Heart right ventricle (tissue), 16 donors: ENCODE data around the gene ADGRG7. TPM values are rescaled to one million over a fixed set of nuclear protein-coding genes. Genes with fewer than 3 reads are reported as not detected.

Experiments
- ATAC-seq, 8 donors: fragments of 200-7000 bp; cut with Tn5 transposase; one replicate each; pipeline ENCODE4 v1.9.1; 2020; ENCODE audit warnings: mild to moderate bottlenecking in 8 of 8, moderate library complexity in 8 of 8, moderate number of reproducible peaks in 1 of 8
- DNase-seq, 2 donors: peaks; one replicate each; pipeline ENCODE4 v3.0.0-alpha.2; 2020
- H3K27ac ChIP-seq, 10 donors: fragments of 200-600 bp; sonication (generic) in 2 of 10; one replicate each; pipeline versions ENCODE4 v1.5.0 to v1.8.0; 2020 to 2022; ENCODE audit warnings: mild to moderate bottlenecking in 3 of 10
- H3K27me3 ChIP-seq, 7 donors: fragments of 200-600 bp; one replicate each; pipeline ENCODE4 v1.8.0; 2021 to 2022; ENCODE audit warnings: mild to moderate bottlenecking in 2 of 7
- H3K36me3 ChIP-seq, 9 donors: fragments of 200-600 bp; sonication (generic) in 1 of 9; one replicate each; pipeline versions ENCODE4 v1.5.0 to v1.8.0; 2020 to 2022; ENCODE audit warnings: mild to moderate bottlenecking in 2 of 9
- H3K4me1 ChIP-seq, 9 donors: fragments of 200-600 bp; sonication (generic) in 1 of 9; one replicate each; pipeline versions ENCODE4 v1.5.0 to v1.8.0; 2020 to 2022; ENCODE audit warnings: mild to moderate bottlenecking in 4 of 9
- H3K4me3 ChIP-seq, 10 donors: fragments of 200-600 bp; sonication (generic) in 2 of 10; one replicate each; pipeline versions ENCODE4 v1.5.0 to v1.8.0; 2020 to 2022; ENCODE audit warnings: mild to moderate bottlenecking in 7 of 10, moderate library complexity in 2 of 10
- H3K9me3 ChIP-seq, 11 donors: fragments of 200-600 bp in 10 of 11; sonication (generic) in 2 of 11; one replicate each; pipeline versions ENCODE4 v1.5.0 to v1.8.0; 2013 to 2022; ENCODE audit warnings: mild to moderate bottlenecking in 2 of 11, control low read depth in 1 of 11, moderate library complexity in 1 of 11
- WGBS, 2 donors: extraction: QIAGEN DNeasy Blood & Tissue Kit; methylation state at CpG; one replicate each; pipeline ENCODE4 v1.1.7; 2013; ENCODE audit warnings: inconsistent platforms in 1 of 2; 5-methylcytosine and 5-hydroxymethylcytosine counted together
- intact Hi-C, 10 donors: fragments of 100-400 bp; cut with DNase I; formaldehyde crosslinking; loops; one replicate each; pipeline versions ENCODE4 v1.11.1 to v1.14.2; 2022
- polyA plus RNA-seq, 2 donors: library from polyadenylated mRNA; stranded (reverse); fragments of 200-250 nt; gene quantifications; one replicate each; pipeline ENCODE4 v1.2.3, GENCODE V29; 2013
- total RNA-seq, 10 donors: library from RNA; stranded (reverse); fragmentation: NEBNext Ultra II Directional in 3 of 10; extraction: Animal tissue kit (Norgen Biotek cat#: 25700) in 3 of 10; gene quantifications; one replicate each; pipeline versions ENCODE4 v1.2.1 to v1.2.4, GENCODE V29; 2021 to 2023
- TF ChIP-seq, protein P1 (sequence below), 9 donors: fragments of 200-600 bp; sonication (generic) in 2 of 9; IDR thresholded peaks; one replicate each; pipeline versions ENCODE4 v1.5.0 to v1.8.0; 2021 to 2022; ENCODE audit warnings: antibody characterized with exemption in 9 of 9, mild to moderate bottlenecking in 5 of 9, moderate library complexity in 1 of 9
- donor health status: Arrhythmogenic right ventricular cardiomyopathy.
- donor health status: ischemic (EF 13 %, LVEDD 7.1; RV severe dilation, severe dysfunction).
- donor health status: healthy with polysubstance abuse.
- donor health status: DM: no; HTN: yes; CAD: no.
- donor health status: DM: no; HTN: no; CAD: no.
- donor health status: ischemic (EF 25% LVEDD 6.9; RV normal size, moderate dysfunction).
- donor health status: ischemic (EF 25% LVEDD 5.7; RV mildly dilated, moderate dysfunction).
- donor health status: healthy.
- donor health status: DM: yes; HTN: yes; CAD: no.
- donor health status: Ischemic cardiomyopathy.
- donor health status: ischemic (EF 35%, LVEDD 5.7; RV mildly dilated, moderate dysfunction).
- donor health status: nonischemic (EF 11% LVEDD 7.7; RV severe dilation, severe dysfunction).
- donor health status: DM: yes; HTN: yes; CAD: no.
- donor health status: PGD.
- donor health status: ischemic (EF 29% LVEDD 5.4; RV normal size, mild dysfunction).
- donor health status: nonischemic (EF 23%, LVEDD 6.1; RV moderate dilation, normal function).

Gene ADGRG7
- total and polyA plus RNA-seq, 12 donors = 0.30 TPM; not detected in 11

DNA sequence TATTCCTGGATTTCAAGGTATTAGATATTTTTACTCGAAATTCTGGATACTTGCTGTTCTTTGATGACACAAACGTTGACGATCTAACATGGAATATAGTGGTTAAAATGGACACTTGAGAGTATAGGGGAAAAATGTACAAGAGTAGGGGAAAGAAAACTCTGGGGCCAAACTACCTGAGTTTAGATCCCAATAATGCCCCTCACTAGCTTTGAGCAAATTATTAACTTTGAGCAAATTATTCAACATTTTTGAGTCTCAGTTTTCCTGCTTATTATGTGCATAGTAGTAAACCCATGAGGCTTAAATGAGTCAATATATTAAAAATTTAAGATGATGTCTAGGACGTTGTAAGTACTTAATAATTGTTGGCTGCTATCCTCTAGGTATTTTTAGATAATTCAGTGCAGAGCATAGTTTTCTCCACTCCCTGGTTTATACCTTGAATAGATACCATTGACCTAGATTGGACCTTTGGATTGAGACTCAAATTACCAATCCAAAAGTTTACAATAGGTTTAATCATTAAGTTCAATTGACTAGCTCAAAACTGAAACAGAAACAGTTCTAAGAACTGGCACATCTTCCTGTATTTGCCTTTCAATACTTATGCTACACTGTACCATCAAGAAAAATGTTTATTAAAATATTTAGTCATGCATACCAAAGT lies 4.5 kb downstream of the ADGRG7 start:
- Histone ChIP-seq H3K27ac (no peak overlapping the region), H3K36me3 (no peaks in the 10 kb centered on the region), H3K9me3 (peaks cover 0 to 4% (median 0%) of the 10 kb centered on the region in 11 donors), H3K27me3 (peaks cover 0 to 11% (median 0%) of the 10 kb centered on the region in 7 donors), H3K4me3 (no peak overlapping the region), H3K4me1 (no peaks in the 10 kb centered on the region)
- ATAC-seq (no peak), DNase-seq (no peak)
- intact Hi-C loops = no loop called here
- WGBS, 2 donors = 70 to 71% methylated on average over 4 of the region's 4 CpGs
- TF ChIP-seq, protein P1, sequence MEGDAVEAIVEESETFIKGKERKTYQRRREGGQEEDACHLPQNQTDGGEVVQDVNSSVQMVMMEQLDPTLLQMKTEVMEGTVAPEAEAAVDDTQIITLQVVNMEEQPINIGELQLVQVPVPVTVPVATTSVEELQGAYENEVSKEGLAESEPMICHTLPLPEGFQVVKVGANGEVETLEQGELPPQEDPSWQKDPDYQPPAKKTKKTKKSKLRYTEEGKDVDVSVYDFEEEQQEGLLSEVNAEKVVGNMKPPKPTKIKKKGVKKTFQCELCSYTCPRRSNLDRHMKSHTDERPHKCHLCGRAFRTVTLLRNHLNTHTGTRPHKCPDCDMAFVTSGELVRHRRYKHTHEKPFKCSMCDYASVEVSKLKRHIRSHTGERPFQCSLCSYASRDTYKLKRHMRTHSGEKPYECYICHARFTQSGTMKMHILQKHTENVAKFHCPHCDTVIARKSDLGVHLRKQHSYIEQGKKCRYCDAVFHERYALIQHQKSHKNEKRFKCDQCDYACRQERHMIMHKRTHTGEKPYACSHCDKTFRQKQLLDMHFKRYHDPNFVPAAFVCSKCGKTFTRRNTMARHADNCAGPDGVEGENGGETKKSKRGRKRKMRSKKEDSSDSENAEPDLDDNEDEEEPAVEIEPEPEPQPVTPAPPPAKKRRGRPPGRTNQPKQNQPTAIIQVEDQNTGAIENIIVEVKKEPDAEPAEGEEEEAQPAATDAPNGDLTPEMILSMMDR (IDR thresholded peaks at IDR 0.05) = no peak

DNA sequence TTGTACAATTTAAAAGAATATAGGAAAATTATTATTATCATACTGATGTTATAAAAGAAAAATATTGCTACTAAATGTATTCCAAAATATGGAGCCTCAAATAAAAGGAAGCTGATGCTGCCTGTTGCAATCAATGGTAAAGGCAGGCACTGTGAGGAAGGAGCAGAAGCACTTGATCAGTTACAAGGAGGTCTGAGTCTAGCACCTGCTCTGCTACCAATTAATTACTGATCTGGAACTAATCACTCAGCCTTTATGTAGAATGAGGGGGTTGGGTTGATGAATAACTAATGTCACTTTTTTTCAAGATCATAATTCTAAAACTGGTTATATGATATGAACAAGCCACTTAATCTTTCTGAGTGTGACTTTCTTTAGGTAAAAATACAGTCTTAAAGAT lies 5.5 kb downstream of the ADGRG7 start:
- Histone ChIP-seq H3K27me3 (peaks cover 0 to 5% (median 0%) of the 10 kb centered on the region in 7 donors), H3K36me3 (no peaks in the 10 kb centered on the region), H3K9me3 (peaks cover 0 to 4% (median 0%) of the 10 kb centered on the region in 11 donors), H3K27ac (no peak overlapping the region), H3K4me3 (no peak overlapping the region), H3K4me1 (no peaks in the 10 kb centered on the region)
- intact Hi-C loops = no loop called here
- ATAC-seq (no peak), DNase-seq (no peak)
- TF ChIP-seq, protein P1 (IDR thresholded peaks at IDR 0.05) = no peak

DNA sequence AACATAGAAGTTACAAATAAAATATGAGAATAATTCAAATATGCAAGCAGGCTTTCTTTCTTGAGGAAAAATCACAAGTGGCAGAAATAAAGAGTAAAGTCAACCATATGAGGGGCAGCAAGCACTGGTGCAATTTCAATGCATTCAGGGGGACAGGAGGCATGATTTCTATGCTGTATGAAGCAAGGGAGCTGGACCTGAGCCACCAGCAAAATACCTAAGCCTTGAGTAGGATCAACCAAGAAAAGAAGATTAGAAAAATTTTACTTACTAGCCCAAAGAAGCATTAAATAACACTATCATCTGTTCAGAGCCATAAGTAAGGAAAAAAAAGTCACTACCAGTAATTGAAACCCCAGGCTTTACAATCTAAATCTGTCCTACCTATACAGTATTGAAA lies 6.3 kb downstream of the ADGRG7 start:
- TF ChIP-seq, protein P1 (IDR thresholded peaks at IDR 0.05) = no peak
- DNase-seq (no peak), ATAC-seq (no peak)
- H3K9me3 ChIP-seq = peaks cover 0 to 4% (median 0%) of the 10 kb centered on the region in 11 donors
- intact Hi-C loops = no loop called here
- no peaks in the 10 kb centered on the region for H3K36me3 ChIP-seq
- no peak overlapping the region for H3K4me3 ChIP-seq
- H3K4me1 ChIP-seq = no peaks in the 10 kb centered on the region
- H3K27ac ChIP-seq = no peak overlapping the region
- peaks cover 0 to 3% (median 0%) of the 10 kb centered on the region in 7 donors for H3K27me3 ChIP-seq

DNA sequence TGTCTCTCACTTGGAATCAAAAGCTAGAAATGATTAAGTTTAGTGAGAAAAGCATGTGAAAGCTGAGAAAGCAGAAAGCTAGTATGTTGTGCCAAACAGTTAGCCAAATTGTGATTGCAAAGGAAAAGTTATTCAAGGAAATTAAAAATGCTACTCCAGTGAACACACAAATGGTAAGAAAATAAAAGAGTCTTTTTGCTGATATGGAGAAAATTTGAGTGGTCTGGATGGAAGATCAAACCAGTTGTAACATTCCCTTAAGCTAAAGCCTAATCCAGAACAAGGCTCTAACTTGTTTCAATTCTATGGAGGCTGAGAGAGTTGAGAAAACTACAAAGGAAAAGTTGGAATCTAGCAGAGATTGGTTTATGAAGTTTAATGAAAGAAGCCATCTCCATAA lies 11.8 kb downstream of the ADGRG7 start:
- TF ChIP-seq, protein P1 (IDR thresholded peaks at IDR 0.05) = no peak

More for the DNA sequence above, 11.8 kb downstream of the ADGRG7 start:
- Histone ChIP-seq H3K27me3 (no peaks in the 10 kb centered on the region), H3K4me1 (no peaks in the 10 kb centered on the region), H3K9me3 (peaks cover 0 to 21% (median 0%) of the 10 kb centered on the region in 11 donors), H3K4me3 (no peak overlapping the region), H3K36me3 (no peaks in the 10 kb centered on the region), H3K27ac (no peak overlapping the region)
- DNase-seq (no peak), ATAC-seq (no peak)
- intact Hi-C loops = no loop called here
